HEK293T (cell line): ENCODE measurements around the gene LHX4.

Source experiments
- BHLHE40 ChIP-seq: fragments of 450-650 bp; IDR thresholded peaks from 2 replicates; pipeline ENCODE4 v1.6.1; 2016; ENCODE audit warnings: mild to moderate bottlenecking, moderate library complexity, borderline replicate concordance
- ELF4 ChIP-seq: fragments of 450-650 bp; IDR thresholded peaks from 2 replicates; pipeline ENCODE4 v1.6.1; 2017; ENCODE audit warnings: antibody characterized with exemption
- FOXK2 ChIP-seq: fragments of 450-650 bp; IDR thresholded peaks from 2 replicates; pipeline ENCODE4 v1.6.1; 2016; ENCODE audit warnings: mild to moderate bottlenecking
- FOXM1 ChIP-seq: fragments of 450-650 bp; IDR thresholded peaks from 2 replicates; pipeline ENCODE4 v1.6.1; 2017; ENCODE audit warnings: mild to moderate bottlenecking, borderline replicate concordance
- L3MBTL2 ChIP-seq: fragments of 450-650 bp; conservative IDR thresholded peaks from 2 replicates; pipeline ENCODE4 v1.6.1; 2016; ENCODE audit warnings: mild to moderate bottlenecking
- SP1 ChIP-seq: fragments of 450-650 bp; IDR thresholded peaks from 2 replicates; pipeline ENCODE4 v1.6.1; 2017
- TARDBP ChIP-seq: fragments of 450-650 bp; IDR thresholded peaks from 2 replicates; pipeline ENCODE4 v1.6.1; 2016

GRCh38 chr1:180211156-180211859 lies 18.8 kb upstream of the LHX4 start:
- TF ChIP-seq TARDBP (no peak), L3MBTL2 (no peak), ELF4 (no peak), SP1 (no peak), FOXK2 (no peak), FOXM1 (no peak), BHLHE40 (no peak)
